HepG2 (cell line): ENCODE measurements around the gene CFL1. TPM values are rescaled to one million over a fixed set of nuclear protein-coding genes. Genes with fewer than 3 reads are reported as not detected.

Source experiments
- SALL2 ChIP-seq: sonication (generic); formaldehyde crosslinking; IDR thresholded peaks from 2 replicates; pipeline ENCODE4 v1.8.1; 2023; ENCODE audit warnings: mild to moderate bottlenecking, missing genetic modification reagents, inconsistent platforms
- SIX1 ChIP-seq: sonication (generic); formaldehyde crosslinking; IDR thresholded peaks from 2 replicates; pipeline ENCODE4 v1.4.0; 2020; ENCODE audit warnings: missing genetic modification reagents, borderline replicate concordance
- TBX3 ChIP-seq: fragments of 450-650 bp; IDR thresholded peaks from 2 replicates; pipeline ENCODE4 v1.6.1; 2017; ENCODE audit warnings: antibody characterized with exemption, mild to moderate bottlenecking, inconsistent platforms, borderline replicate concordance
- ZIK1 ChIP-seq: sonication (generic); formaldehyde crosslinking; IDR thresholded peaks from 2 replicates; pipeline ENCODE4 v1.5.0; 2020; ENCODE audit warnings: mild to moderate bottlenecking, low read depth, missing genetic modification reagents, borderline replicate concordance
- ZNF138 ChIP-seq: sonication (generic); formaldehyde crosslinking; IDR thresholded peaks from 2 replicates; pipeline ENCODE4 v1.5.0; 2020; ENCODE audit warnings: mild to moderate bottlenecking, low read depth, missing genetic modification reagents
- ZNF24 ChIP-seq: fragments of 450-650 bp; IDR thresholded peaks from 2 replicates; pipeline ENCODE4 v1.6.1; 2017; ENCODE audit warnings: antibody characterized with exemption, mild to moderate bottlenecking
- polyA plus RNA-seq, 8 experiments: library from polyadenylated mRNA; depleted of rRNA in 3 of 8; stranded (reverse) in 7 of 8; unstranded in 1 of 8; fragments of >200 nt; fragmentation: Illumina TruSeq in 4 of 8; extraction: Trizol in 4 of 8; gene quantifications; 2 replicates each; pipeline versions ENCODE4 v1.2.1 to v1.2.3, GENCODE V29; 2011 to 2016; ENCODE audit warnings: low read depth in 4 of 8, missing spikeins in 1 of 8, mixed read lengths in 1 of 8; ENCODE audit not compliant: insufficient read depth in 1 of 8
- total RNA-seq, 5 experiments: library from RNA; depleted of rRNA; stranded (reverse); fragments of >200 nt; fragmentation: Illumina TruSeq; extraction: Trizol; gene quantifications; 2 replicates each; pipeline ENCODE4 v1.2.3, GENCODE V29; 2016; ENCODE audit warnings: low read depth in 1 of 5
- TF ChIP-seq, protein P1 (sequence below): IDR thresholded peaks from 2 replicates; pipeline ENCODE4 v1.6.1; 2016; ENCODE audit warnings: low read depth, missing genetic modification reagents, missing compliant biosample characterization
- TF ChIP-seq, protein P2 (sequence below): sonication (generic); formaldehyde crosslinking; IDR thresholded peaks from 2 replicates; pipeline ENCODE4 v1.4.0; 2020; ENCODE audit warnings: missing genetic modification reagents
- TF ChIP-seq, protein P3 (sequence below): sonication (generic); formaldehyde crosslinking; IDR thresholded peaks from 2 replicates; pipeline ENCODE4 v1.5.0; 2020; ENCODE audit warnings: mild to moderate bottlenecking, missing genetic modification reagents
- TF ChIP-seq, protein P4 (sequence below): sonication (generic); formaldehyde crosslinking; IDR thresholded peaks from 2 replicates; pipeline ENCODE4 v1.4.0; 2020; ENCODE audit warnings: missing genetic modification reagents
- TF ChIP-seq, protein P5 (sequence below): IDR thresholded peaks from 2 replicates; pipeline ENCODE4 v1.6.1; 2016; ENCODE audit warnings: missing biosample characterization, missing genetic modification reagents, low read depth
- TF ChIP-seq, protein P6 (sequence below): sonication (generic); formaldehyde crosslinking; IDR thresholded peaks from 2 replicates; pipeline ENCODE4 v1.4.0; 2020; ENCODE audit warnings: missing genetic modification reagents

Gene CFL1
- total and polyA plus RNA-seq, 2 of the 13 experiments (the other 11 are each of a cell fraction or from before 2014, with no cell fraction given) = 379 to 383 TPM

DNA sequence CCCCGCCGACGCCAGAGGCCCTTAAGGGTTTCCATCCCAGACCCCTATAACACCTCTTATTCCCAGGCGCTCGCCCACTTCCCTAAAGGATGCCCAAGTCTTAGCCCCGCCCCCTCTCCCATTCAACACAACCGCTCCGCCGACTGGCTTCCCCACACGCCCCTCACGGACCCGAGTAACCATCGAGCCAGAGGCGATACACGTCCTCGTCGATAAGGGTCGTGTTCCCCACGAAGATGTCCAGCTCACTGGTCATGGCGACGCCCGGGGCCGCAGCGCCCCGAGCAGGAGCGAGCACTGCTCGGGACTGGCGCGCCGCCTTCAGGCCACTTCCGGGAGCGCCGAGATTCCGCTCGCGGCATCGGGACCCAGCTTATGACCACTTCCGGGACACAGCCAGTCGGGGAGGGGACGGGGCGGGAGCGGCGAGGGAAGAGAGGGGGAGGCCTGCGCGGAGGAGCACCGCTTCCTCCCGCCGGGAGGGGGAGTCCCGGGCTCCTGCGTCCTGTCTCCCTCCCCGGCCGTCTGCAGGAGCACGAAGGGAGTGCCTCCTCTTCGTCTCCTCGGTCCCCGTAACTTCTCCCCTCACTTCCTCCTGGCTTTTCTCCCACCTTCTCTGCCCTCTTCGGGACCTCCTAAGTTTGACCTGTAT is 30.3 kb upstream of the CFL1 start, which contains the start of gene FIBP (continued):
- TF ChIP-seq, protein P1, sequence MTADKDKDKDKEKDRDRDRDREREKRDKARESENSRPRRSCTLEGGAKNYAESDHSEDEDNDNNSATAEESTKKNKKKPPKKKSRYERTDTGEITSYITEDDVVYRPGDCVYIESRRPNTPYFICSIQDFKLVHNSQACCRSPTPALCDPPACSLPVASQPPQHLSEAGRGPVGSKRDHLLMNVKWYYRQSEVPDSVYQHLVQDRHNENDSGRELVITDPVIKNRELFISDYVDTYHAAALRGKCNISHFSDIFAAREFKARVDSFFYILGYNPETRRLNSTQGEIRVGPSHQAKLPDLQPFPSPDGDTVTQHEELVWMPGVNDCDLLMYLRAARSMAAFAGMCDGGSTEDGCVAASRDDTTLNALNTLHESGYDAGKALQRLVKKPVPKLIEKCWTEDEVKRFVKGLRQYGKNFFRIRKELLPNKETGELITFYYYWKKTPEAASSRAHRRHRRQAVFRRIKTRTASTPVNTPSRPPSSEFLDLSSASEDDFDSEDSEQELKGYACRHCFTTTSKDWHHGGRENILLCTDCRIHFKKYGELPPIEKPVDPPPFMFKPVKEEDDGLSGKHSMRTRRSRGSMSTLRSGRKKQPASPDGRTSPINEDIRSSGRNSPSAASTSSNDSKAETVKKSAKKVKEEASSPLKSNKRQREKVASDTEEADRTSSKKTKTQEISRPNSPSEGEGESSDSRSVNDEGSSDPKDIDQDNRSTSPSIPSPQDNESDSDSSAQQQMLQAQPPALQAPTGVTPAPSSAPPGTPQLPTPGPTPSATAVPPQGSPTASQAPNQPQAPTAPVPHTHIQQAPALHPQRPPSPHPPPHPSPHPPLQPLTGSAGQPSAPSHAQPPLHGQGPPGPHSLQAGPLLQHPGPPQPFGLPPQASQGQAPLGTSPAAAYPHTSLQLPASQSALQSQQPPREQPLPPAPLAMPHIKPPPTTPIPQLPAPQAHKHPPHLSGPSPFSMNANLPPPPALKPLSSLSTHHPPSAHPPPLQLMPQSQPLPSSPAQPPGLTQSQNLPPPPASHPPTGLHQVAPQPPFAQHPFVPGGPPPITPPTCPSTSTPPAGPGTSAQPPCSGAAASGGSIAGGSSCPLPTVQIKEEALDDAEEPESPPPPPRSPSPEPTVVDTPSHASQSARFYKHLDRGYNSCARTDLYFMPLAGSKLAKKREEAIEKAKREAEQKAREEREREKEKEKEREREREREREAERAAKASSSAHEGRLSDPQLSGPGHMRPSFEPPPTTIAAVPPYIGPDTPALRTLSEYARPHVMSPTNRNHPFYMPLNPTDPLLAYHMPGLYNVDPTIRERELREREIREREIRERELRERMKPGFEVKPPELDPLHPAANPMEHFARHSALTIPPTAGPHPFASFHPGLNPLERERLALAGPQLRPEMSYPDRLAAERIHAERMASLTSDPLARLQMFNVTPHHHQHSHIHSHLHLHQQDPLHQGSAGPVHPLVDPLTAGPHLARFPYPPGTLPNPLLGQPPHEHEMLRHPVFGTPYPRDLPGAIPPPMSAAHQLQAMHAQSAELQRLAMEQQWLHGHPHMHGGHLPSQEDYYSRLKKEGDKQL = peak; percentile 42; the same call in 1 of the 2 replicates
- TF ChIP-seq, protein P2, sequence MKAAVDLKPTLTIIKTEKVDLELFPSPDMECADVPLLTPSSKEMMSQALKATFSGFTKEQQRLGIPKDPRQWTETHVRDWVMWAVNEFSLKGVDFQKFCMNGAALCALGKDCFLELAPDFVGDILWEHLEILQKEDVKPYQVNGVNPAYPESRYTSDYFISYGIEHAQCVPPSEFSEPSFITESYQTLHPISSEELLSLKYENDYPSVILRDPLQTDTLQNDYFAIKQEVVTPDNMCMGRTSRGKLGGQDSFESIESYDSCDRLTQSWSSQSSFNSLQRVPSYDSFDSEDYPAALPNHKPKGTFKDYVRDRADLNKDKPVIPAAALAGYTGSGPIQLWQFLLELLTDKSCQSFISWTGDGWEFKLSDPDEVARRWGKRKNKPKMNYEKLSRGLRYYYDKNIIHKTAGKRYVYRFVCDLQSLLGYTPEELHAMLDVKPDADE (CRISPR knock-in tag) = no peak
- TF ChIP-seq, protein P3, sequence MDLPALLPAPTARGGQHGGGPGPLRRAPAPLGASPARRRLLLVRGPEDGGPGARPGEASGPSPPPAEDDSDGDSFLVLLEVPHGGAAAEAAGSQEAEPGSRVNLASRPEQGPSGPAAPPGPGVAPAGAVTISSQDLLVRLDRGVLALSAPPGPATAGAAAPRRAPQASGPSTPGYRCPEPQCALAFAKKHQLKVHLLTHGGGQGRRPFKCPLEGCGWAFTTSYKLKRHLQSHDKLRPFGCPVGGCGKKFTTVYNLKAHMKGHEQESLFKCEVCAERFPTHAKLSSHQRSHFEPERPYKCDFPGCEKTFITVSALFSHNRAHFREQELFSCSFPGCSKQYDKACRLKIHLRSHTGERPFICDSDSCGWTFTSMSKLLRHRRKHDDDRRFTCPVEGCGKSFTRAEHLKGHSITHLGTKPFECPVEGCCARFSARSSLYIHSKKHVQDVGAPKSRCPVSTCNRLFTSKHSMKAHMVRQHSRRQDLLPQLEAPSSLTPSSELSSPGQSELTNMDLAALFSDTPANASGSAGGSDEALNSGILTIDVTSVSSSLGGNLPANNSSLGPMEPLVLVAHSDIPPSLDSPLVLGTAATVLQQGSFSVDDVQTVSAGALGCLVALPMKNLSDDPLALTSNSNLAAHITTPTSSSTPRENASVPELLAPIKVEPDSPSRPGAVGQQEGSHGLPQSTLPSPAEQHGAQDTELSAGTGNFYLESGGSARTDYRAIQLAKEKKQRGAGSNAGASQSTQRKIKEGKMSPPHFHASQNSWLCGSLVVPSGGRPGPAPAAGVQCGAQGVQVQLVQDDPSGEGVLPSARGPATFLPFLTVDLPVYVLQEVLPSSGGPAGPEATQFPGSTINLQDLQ (CRISPR knock-in tag) = no peak
- TF ChIP-seq ZIK1 (no peak), SALL2 (CRISPR knock-in tag) (peak; percentile 57), ZNF138 (no peak), ZNF24 (no peak), TBX3 (no peak; the same call in 1 of the 2 replicates), SIX1 (CRISPR knock-in tag) (no peak)
- TF ChIP-seq, protein P4, sequence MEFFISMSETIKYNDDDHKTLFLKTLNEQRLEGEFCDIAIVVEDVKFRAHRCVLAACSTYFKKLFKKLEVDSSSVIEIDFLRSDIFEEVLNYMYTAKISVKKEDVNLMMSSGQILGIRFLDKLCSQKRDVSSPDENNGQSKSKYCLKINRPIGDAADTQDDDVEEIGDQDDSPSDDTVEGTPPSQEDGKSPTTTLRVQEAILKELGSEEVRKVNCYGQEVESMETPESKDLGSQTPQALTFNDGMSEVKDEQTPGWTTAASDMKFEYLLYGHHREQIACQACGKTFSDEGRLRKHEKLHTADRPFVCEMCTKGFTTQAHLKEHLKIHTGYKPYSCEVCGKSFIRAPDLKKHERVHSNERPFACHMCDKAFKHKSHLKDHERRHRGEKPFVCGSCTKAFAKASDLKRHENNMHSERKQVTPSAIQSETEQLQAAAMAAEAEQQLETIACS (CRISPR knock-in tag) = peak; percentile 65
- TF ChIP-seq, protein P5, sequence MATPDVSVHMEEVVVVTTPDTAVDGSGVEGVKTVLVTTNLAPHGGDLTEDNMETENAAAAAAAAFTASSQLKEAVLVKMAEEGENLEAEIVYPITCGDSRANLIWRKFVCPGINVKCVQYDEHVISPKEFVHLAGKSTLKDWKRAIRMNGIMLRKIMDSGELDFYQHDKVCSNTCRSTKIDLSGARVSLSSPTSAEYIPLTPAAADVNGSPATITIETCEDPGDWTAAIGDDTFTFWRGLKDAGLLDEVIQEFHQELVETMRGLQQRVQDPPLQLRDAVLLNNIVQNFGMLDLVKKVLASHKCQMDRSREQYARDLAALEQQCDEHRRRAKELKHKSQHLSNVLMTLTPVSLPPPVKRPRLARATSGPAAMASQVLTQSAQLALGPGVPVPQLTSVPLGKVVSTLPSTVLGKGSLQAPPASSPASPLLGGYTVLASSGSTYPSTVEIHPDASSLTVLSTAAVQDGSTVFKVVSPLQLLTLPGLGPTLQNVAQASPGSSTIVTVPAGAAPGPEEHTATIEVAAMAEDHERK = no peak; the same call in 1 of the 2 replicates
- TF ChIP-seq, protein P6, sequence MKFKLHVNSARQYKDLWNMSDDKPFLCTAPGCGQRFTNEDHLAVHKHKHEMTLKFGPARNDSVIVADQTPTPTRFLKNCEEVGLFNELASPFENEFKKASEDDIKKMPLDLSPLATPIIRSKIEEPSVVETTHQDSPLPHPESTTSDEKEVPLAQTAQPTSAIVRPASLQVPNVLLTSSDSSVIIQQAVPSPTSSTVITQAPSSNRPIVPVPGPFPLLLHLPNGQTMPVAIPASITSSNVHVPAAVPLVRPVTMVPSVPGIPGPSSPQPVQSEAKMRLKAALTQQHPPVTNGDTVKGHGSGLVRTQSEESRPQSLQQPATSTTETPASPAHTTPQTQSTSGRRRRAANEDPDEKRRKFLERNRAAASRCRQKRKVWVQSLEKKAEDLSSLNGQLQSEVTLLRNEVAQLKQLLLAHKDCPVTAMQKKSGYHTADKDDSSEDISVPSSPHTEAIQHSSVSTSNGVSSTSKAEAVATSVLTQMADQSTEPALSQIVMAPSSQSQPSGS (CRISPR knock-in tag) = peak; percentile 56; the same call in 1 of the 2 replicates
